ENCODE measurements around the gene PGLYRP1. TPM values are rescaled to one million over a fixed set of nuclear protein-coding genes. Genes with fewer than 3 reads are reported as not detected.

The PGLYRP1 gene
- total and polyA plus RNA-seq, 7 donors = 0.08 to 0.76 TPM; not detected in 5

GRCh38 chr19:46023311-46023779 lies 492 bp upstream of the PGLYRP1 start:
- 53 to 68% (median 63%) methylated on average over 11 of the region's 11 CpGs for WGBS, 3 donors
- Histone ChIP-seq H3K27me3 (ENCODE audit: insufficient read depth in 3 of 3, low read length in 2 of 3) (peaks cover 0 to 49% (median 5%) of the 10 kb centered on the region in 3 donors), H3K4me3 (no peak overlapping the region), H3K36me3 (ENCODE audit: insufficient read depth in 1 of 2, low read depth in 1 of 2) (no peaks in the 10 kb centered on the region), H3K4me1 (no peaks in the 10 kb centered on the region), H3K27ac (no peak overlapping the region), H3K9me3 (no peaks in the 10 kb centered on the region)
- DNase-seq = no peak
- TF ChIP-seq CTCF (IDR thresholded peaks at IDR 0.05) = no peak
- ATAC-seq = no peak
- intact Hi-C loops (cut with DNase I) = no loop called here

GRCh38 chr19:46022061-46022430 lies 807 bp downstream of the PGLYRP1 start:
- H3K36me3 ChIP-seq (ENCODE audit: insufficient read depth in 1 of 2, low read depth in 1 of 2) = no peaks in the 10 kb centered on the region
- no peak for TF ChIP-seq CTCF (IDR thresholded peaks at IDR 0.05)
- DNase-seq = no peak
- H3K27me3 ChIP-seq (ENCODE audit: insufficient read depth in 3 of 3, low read length in 2 of 3) = peaks cover 0 to 49% (median 5%) of the 10 kb centered on the region in 3 donors
- no peak for ATAC-seq
- WGBS, 3 donors = 41 to 52% (median 41%) methylated on average over 12 of the region's 12 CpGs
- H3K9me3 ChIP-seq = no peaks in the 10 kb centered on the region
- no peaks in the 10 kb centered on the region for H3K4me1 ChIP-seq
- no peak overlapping the region for H3K4me3 ChIP-seq
- H3K27ac ChIP-seq = no peak overlapping the region
- intact Hi-C loops (cut with DNase I) = no loop called here

GRCh38 chr19:46021531-46022041 lies 1.3 kb downstream of the PGLYRP1 start:
- H3K9me3 ChIP-seq = no peaks in the 10 kb centered on the region
- intact Hi-C loops (cut with DNase I) = no loop called here
- TF ChIP-seq CTCF (IDR thresholded peaks at IDR 0.05) = no peak
- H3K4me3 ChIP-seq = no peak overlapping the region
- no peak overlapping the region for H3K27ac ChIP-seq
- H3K27me3 ChIP-seq (ENCODE audit: insufficient read depth in 3 of 3, low read length in 2 of 3) = peaks cover 0 to 48% (median 5%) of the 10 kb centered on the region in 3 donors
- no peaks in the 10 kb centered on the region for H3K4me1 ChIP-seq
- no peak for DNase-seq
- H3K36me3 ChIP-seq (ENCODE audit: insufficient read depth in 1 of 2, low read depth in 1 of 2) = no peaks in the 10 kb centered on the region
- WGBS, 3 donors = 52 to 71% (median 59%) methylated on average over 11 of the region's 11 CpGs
- no peak for ATAC-seq

DNA sequence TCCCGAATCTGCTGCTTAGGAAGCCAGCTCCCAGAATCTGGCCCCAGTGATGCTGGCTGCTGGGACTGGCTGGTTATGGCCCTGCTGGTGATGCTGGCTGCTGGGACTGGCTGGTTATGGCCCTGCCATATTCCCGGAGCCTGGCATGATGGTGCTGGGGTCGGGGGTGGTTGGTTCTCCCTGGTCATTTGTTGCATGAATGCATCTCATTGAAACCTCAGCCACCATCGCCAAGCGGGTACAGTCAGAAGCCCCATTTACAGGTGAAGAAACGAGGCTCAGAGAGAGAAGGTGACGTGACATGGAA lies 2.1 kb downstream of the PGLYRP1 start:
- no peak for ATAC-seq
- Histone ChIP-seq H3K27me3 (ENCODE audit: insufficient read depth in 3 of 3, low read length in 2 of 3) (peaks cover 0 to 45% (median 12%) of the 10 kb centered on the region in 3 donors), H3K36me3 (ENCODE audit: insufficient read depth in 1 of 2, low read depth in 1 of 2) (no peaks in the 10 kb centered on the region), H3K9me3 (no peaks in the 10 kb centered on the region), H3K4me1 (no peaks in the 10 kb centered on the region), H3K27ac (no peak overlapping the region), H3K4me3 (no peak overlapping the region)
- 66 to 73% (median 69%) methylated on average over 7 of the region's 7 CpGs for WGBS, 3 donors
- DNase-seq = no peak
- intact Hi-C loops (cut with DNase I) = no loop called here
- TF ChIP-seq CTCF (IDR thresholded peaks at IDR 0.05) = no peak

DNA sequence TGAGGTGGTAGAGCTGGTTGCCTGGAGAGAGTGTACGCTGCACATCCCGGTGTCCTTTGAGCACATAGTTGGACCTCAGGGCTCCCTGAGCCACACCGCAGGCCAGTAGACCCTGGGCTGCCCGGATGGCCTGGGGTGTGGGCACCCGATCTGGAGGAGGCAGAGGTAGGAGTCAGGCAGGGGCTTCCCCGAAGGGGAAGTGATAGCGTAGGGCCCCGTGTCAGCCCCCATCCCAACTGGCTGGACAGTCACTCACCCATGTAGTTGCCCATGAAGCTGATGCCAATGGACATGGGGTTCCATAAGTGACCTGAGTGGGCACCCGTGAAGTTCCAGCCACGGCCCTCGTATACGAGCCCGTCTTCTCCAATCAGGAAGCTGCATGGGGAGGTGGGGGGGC lies 3.6 kb downstream of the PGLYRP1 start:
- H3K27me3 ChIP-seq (ENCODE audit: insufficient read depth in 3 of 3, low read length in 2 of 3) = peaks cover 0 to 47% (median 24%) of the 10 kb centered on the region in 3 donors
- H3K4me3 ChIP-seq = no peak overlapping the region
- intact Hi-C loops (cut with DNase I) = loop anchor here in 1 of 2 donors (5.0 kb wide), 1 partner anchor 152 kb away; no protein-coding TSS in a partner anchor
- TF ChIP-seq CTCF (IDR thresholded peaks at IDR 0.05) = no peak
- no peak overlapping the region for H3K27ac ChIP-seq
- 82 to 88% (median 83%) methylated on average over 13 of the region's 13 CpGs for WGBS, 3 donors
- no peak for DNase-seq
- H3K36me3 ChIP-seq (ENCODE audit: insufficient read depth in 1 of 2, low read depth in 1 of 2) = no peaks in the 10 kb centered on the region
- ATAC-seq = no peak
- no peaks in the 10 kb centered on the region for H3K9me3 ChIP-seq
- no peaks in the 10 kb centered on the region for H3K4me1 ChIP-seq

All from psoas muscle (tissue), 8 donors.